SHP77 (cell line): ENCODE data around the gene NFIL3.
"Not testable (repeated sequence)": the region's sequence is repeated elsewhere in the genome, so short reads cannot be mapped to it uniquely, and the experiment has no call there.

Source experiments
- DNase-seq, 2 experiments: peaks; one replicate each; lab custom pipeline; 2025; lab: John Stamatoyannopoulos, UW

The NFIL3 gene, protein sequence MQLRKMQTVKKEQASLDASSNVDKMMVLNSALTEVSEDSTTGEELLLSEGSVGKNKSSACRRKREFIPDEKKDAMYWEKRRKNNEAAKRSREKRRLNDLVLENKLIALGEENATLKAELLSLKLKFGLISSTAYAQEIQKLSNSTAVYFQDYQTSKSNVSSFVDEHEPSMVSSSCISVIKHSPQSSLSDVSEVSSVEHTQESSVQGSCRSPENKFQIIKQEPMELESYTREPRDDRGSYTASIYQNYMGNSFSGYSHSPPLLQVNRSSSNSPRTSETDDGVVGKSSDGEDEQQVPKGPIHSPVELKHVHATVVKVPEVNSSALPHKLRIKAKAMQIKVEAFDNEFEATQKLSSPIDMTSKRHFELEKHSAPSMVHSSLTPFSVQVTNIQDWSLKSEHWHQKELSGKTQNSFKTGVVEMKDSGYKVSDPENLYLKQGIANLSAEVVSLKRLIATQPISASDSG

GRCh38 chr9:91423785-91424402 lies at the start of gene NFIL3:
Gene NFIL3, minus strand, starts transcription at chr9:91423832. Its CDS starts 13,098 bp downstream, at chr9:91410734.
- DNase-seq, result peak; percentile 46 to 67

GRCh38 chr9:91471524-91471923 lies 47.9 kb upstream of the NFIL3 start:
- not testable (repeated sequence) for DNase-seq

DNA sequence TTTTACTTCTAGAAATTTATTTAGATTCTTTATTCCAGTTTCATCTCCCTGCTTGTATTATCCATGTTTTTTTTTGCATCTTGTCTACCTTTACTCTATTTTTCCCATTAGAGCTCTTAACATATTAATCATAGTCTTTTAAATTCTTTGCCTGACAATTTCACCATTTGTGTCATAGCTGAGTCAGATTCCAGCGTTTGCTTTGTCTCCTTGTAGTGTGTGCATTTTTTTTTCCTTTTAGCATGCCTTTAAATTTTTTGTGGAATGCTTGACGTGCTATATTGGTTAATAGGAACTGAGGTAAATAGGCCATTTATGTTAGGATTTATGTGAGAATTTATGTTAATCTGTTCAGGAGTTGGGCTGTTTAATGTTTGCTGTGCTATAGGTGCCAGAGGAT lies 41.8 kb upstream of the NFIL3 start:
- no peak for DNase-seq

GRCh38 chr9:91458906-91459305 lies 35.3 kb upstream of the NFIL3 start:
- no peak for DNase-seq

- no peak for DNase-seq
These were observed 29.2 kb upstream of the NFIL3 start for GRCh38 chr9:91452844-91453243.

- no peak for DNase-seq
These were observed 28.0 kb upstream of the NFIL3 start for GRCh38 chr9:91451431-91452270.

GRCh38 chr9:91445135-91445534 lies 21.5 kb upstream of the NFIL3 start:
- no peak for DNase-seq

- no peak for DNase-seq
These were observed 20.4 kb upstream of the NFIL3 start for GRCh38 chr9:91443994-91444392.

DNA sequence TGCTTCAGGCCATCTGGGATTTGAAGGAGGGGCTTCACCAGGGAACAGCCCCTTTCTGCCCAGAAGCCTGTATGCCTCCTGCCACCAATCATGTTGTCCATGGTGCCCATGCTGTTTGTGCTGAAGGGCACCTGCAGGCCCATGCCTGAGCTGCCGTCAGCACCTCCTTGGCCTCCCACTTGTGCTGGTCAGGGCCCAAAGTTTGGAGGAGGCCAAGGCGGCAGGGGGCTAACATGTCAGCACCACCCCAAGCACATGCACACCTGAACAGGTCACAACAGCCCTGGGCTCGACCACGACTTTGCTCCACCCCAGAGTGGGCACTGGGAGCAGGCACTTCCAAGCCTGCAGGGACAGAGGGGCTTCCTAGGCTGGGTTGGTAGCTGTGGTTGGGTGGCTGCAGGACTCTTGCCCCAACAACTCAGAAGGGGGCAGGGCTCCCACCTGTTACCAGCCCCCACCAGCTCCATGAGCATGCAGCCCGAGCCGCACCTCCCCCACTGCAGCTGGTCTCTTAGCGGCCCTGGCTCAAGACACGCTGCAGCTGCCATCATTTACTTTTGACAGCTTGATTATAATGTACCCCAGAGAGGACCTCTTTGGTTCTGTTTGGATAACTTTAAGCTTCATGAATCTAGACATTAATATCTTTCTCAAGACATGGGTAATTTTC lies 19.8 kb upstream of the NFIL3 start:
- no peak for DNase-seq

GRCh38 chr9:91436841-91437240 lies 13.2 kb upstream of the NFIL3 start:
- no peak for DNase-seq

DNA sequence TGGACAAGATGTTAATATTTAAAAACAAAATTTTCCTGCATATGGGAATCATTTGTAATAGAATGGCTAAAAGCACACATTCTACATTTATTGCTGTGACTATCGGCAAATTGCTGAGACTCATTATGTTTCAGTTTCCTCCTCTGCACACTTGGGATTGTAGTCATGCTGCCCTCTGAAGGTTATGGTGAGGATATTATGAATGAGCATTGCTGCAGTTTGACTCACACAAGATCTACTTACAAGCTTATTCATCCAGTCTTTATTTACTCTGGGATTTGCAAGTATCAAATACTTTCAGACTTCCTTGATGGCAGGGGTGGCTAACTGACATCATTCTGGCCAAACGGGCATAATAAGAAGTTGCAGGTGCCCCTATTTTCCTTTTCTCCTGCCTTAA lies 9.5 kb upstream of the NFIL3 start:
- DNase-seq, result peak in 1 of 2 experiments; percentile 25

DNA sequence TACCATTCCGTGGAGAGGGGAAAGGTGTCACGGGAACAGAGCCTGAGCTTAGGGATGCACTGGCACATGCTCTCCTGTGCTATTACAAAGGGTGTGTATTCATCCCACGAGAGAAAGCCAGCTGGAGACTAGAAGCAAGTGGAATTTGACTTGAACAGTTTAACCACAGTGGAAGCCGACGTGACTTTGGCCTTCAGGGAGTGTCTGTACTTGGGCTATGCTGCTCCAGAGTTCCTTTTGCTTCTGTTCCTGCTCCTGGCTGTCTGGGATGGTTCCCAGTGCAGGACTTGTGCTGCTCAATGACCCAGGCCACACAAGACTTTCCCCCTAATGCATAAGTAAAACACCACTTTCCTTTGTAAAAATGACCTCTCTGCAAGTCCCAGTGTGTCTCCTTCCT lies 7.9 kb upstream of the NFIL3 start:
- DNase-seq, result no peak

DNA sequence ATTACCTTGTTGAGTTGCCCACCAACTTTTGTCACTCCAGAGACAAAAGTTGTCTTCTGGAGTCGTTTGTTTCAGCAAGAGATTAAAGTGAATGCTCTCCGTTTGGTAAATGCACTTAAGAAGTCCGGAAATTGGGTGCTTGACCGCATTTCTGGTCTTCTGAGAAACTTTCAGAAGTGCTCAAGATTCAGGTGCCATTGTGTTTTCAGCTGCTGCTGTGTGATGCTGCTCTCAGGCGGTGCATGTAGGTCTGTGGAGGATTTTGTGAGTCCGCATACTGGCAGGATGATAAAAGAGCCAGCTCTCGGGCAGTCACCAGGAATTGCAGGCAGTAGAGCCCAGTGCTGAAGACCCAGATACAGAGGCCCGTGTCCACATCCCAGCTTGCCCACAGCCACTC lies 5.9 kb upstream of the NFIL3 start:
- no peak for DNase-seq

DNA sequence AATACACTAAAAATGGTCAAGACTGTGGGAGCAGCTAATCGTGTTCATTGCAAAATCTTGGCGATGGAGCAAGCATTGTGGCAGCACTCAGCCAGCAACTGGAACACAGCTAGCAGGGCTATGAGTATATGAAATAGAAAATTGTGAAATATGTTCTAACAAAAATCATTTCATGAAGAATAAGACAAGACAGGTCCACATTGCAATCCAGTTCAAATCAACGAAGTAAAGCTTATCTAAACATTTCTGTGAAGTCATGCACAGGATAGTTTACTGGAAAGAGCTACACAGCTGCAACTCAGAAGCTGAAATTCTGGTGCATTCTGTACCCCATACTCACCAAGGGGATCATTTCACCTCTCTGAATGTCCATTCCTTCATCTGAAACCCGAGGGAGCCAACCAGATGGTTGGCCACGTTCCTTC lies 5.3 kb upstream of the NFIL3 start:
- no peak for DNase-seq

DNA sequence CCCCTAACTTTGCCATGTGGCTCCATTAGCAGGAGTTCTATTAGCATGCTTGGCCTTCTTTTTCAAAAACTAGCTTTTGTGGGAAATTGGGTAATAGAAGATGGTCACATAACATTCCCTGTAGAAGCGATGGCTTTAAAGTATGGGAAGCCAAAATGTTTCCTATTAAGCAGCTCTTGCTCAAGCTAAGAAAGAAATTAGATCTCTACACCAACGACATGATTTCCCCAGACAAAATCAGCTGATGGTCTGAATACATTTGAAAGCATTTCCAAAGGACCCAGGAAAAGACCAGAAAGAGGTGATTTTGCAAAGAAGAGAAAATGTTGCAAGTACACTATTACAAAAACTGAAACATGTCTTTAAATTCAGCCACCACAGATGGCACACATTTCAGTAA lies 4.8 kb upstream of the NFIL3 start:
- DNase-seq, result no peak

- no peak for DNase-seq
These were observed 4.2 kb upstream of the NFIL3 start for GRCh38 chr9:91427873-91428272.

- DNase-seq, result peak in 1 of 2 experiments; percentile 30
These were observed 2.6 kb upstream of the NFIL3 start for GRCh38 chr9:91426123-91426745.

- DNase-seq, result no peak
These were observed 1.6 kb upstream of the NFIL3 start for GRCh38 chr9:91425271-91425670.

- DNase-seq, result peak; percentile 19 to 63
These were observed 958 bp upstream of the NFIL3 start for GRCh38 chr9:91424403-91425176.
